C4-2B (cell line): ENCODE data around the gene KIAA1549.

Experiments
- CTCF ChIP-seq: fragments of 450-650 bp; conservative IDR thresholded peaks from 2 replicates; pipeline ENCODE4 v1.5.1; 2017; ENCODE audit warnings: mild to moderate bottlenecking
- ZFX ChIP-seq: fragments of 450-650 bp; IDR thresholded peaks from 2 replicates; pipeline ENCODE4 v1.6.1; 2017

- TF ChIP-seq CTCF (no peak), ZFX (no peak)
These were observed 161.6 kb downstream of the KIAA1549 start for GRCh38 chr7:138819625-138820024.
